GM18502 (cell line): ENCODE data around the gene THOC2.
"Not testable (repeated sequence)": the region's sequence is repeated elsewhere in the genome, so short reads cannot be mapped to it uniquely, and the experiment has no call there.

ENCODE experiments used
- ATAC-seq: cut with Tn5 transposase; IDR thresholded peaks from one replicate; pipeline ENCODE4 v1.9.1; 2021; ENCODE audit warnings: mild to moderate bottlenecking; ENCODE audit not compliant: unreplicated experiment, poor library complexity

The THOC2 gene

GRCh38 chrX:123600181-123600580 is 132.7 kb downstream of the THOC2 start:
- ATAC-seq: no peak

GRCh38 chrX:123590842-123591486 is 141.9 kb downstream of the THOC2 start:
- ATAC-seq: peak; percentile 64

GRCh38 chrX:123588723-123589122 is 144.1 kb downstream of the THOC2 start:
- no peak for ATAC-seq

GRCh38 chrX:123581586-123581985 is 151.3 kb downstream of the THOC2 start:
- ATAC-seq: peak; percentile 69

- no peak for ATAC-seq
Observed at GRCh38 chrX:123580792-123581191, 152.1 kb downstream of the THOC2 start.

- not testable (repeated sequence) for ATAC-seq
Observed at GRCh38 chrX:123574027-123574426, 158.8 kb downstream of the THOC2 start.

- ATAC-seq: no peak
Observed at GRCh38 chrX:123570011-123570590, 162.8 kb downstream of the THOC2 start.

- ATAC-seq: no peak
Observed at GRCh38 chrX:123563167-123563566, 169.7 kb downstream of the THOC2 start.

- ATAC-seq: no peak
Observed at GRCh38 chrX:123562342-123563146, 170.3 kb downstream of the THOC2 start.

GRCh38 chrX:123561439-123562215 is 171.2 kb downstream of the THOC2 start:
- no peak for ATAC-seq

GRCh38 chrX:123550829-123551228 is 182.0 kb downstream of the THOC2 start:
- no peak for ATAC-seq
